ENCODE results near the gene DCLK1.

The DCLK1 gene

GRCh38 chr13:35889560-35889959 lies 241.6 kb downstream of the DCLK1 start:
- no peak for DNase-seq

DNA sequence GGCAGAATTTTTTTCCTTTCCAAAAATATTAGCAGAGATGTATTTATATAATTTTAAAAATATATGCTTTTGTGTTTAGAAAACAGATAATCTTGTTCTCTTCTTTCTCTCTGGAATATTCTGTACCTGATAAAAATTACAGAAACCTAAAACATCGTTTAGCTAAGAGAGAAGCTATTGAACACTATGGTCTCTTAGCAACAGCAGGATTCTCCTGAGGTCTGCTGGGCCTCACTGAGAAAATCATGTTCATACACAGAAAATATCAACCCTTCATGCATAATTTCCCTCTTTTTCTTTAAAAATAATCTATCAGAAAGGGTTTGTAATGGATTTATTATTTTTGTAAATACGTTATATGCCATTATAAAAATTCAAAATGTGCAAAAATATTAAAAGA lies 242.2 kb downstream of the DCLK1 start:
- no peak for DNase-seq

DNA sequence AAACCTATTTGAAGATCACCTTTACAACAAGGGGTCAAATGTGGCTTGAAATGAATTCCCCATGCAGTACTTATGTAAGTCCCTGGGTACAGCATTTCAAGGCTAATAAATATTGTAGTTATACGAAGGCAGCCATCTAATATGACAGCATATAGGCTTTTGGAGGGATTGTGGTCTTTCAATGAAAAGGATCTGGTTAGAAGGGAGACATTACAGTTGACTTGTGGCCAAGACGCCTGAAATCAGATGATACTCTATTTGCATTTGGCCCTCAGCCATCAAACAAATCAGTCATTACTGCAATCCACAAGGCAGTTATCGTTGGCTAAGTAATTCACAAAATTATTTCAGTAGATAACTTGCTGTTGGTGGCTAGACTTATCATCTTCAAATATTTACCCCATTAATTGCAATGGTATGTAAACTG lies 242.7 kb downstream of the DCLK1 start:
- DNase-seq = no peak

DNA sequence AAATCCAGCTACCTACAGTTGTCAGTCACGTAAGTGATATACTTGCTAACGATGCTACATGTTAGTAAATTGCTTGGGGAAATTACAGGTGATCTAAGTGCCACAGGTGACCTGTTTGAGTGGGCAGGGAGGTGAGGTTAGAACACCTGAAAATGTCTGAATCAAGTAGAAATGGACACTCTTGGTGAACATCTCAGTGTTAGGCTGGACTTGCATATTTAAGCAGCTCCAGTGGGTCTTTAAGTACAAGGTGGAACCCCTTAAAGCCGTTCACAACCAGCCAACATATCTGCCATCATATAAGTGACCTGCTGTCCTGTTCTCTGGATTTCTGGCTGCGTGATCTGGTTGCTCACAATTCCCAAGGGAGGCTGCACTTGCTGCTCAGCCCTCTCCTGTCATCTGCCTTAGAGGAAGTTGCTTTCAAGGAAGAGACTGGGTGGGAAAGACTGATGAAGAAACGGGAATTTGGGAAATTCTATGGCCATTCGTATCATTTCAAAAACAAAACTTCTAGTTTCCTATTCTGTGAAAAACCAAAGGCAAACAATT lies 244.0 kb downstream of the DCLK1 start:
- DNase-seq = no peak

GRCh38 chr13:35886332-35887114 lies 244.7 kb downstream of the DCLK1 start:
- DNase-seq = no peak

DNA sequence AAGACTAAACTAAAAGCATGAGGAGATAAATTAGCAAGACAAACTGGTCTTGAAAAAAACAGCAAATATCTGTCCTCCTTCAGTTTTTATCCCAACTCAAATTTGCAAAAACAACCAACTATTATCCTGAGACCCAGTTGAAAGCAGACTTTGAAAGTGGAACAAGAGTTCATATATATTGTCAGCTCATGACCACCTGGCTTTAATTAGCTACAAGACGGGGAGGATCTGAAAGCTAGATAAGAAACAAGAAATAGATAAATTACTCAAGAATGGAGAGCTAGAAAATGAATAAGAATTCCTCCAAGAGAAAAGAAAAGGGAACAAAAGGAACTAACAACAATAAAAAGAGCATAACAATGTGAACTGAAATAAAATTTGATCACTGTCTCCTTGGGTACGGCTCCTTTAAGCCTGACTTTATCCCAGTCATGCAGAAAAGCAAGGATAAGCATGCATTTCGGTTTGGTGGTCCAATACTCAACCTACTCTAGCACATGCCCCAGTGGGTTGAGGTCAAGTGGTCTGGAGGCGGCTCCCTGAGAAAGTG lies 246.9 kb downstream of the DCLK1 start:
- DNase-seq = no peak

- no peak for DNase-seq
Measured at GRCh38 chr13:35882722-35883497, 248.3 kb downstream of the DCLK1 start.

GRCh38 chr13:35881360-35881759 lies 249.8 kb downstream of the DCLK1 start:
- DNase-seq = no peak

DNA sequence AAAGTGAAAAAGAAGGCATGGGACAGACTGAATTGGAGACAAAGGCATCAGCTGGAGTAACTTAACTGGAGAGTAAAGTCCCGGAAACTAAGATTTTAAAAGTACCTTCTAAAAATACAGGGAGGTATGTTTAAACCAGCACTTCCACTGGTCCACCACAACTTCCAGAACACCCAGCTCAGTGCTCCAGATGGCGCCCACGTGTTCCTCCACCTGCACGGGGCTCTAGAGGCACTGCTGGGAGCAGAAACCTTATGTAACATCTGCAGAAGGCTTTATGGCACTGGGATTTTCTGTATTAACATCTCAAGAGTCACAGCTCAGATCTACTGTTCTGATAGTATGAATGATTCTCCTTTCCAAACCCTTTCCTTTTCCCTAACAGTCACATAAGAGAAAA lies 252.1 kb downstream of the DCLK1 start:
- DNase-seq = no peak

DNA sequence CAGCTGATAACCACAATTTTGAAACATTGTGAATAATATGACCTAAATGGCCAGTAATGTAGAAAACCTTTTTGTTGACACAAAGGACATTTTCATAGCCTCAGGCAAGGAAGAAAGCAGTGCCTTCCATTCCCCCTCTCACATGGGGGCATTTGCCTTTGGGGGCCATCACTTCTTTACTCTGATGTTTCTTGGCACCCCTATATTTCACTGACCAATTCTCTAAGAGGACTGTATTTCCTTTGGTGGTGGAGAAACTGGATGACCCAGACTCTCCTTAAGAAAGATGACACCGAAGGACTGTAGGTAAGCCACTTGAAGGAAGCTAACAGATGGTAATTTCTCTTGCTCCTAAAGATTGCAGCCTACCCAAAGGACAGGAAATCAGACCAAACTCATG lies 254.6 kb downstream of the DCLK1 start:
- no peak for DNase-seq

DNA sequence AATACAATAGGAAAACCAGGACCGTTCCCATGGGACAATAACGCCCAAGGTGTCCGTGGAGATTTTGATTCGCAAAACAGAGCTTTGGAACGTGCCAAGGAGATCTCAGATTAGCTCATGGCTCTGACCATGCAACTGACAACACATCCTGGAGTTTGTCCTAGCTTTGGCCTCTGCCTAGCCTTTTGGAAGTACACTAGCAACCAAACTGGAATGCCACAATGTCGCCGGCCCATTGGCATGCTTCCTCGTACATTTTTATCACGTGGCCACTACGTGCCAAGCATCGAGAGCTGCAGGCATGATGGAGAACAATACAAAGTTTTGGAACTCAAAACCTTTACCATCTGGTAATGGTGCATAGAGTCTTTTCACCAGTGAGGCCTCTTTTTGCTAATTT lies 256.5 kb downstream of the DCLK1 start:
- no peak for DNase-seq

DNA sequence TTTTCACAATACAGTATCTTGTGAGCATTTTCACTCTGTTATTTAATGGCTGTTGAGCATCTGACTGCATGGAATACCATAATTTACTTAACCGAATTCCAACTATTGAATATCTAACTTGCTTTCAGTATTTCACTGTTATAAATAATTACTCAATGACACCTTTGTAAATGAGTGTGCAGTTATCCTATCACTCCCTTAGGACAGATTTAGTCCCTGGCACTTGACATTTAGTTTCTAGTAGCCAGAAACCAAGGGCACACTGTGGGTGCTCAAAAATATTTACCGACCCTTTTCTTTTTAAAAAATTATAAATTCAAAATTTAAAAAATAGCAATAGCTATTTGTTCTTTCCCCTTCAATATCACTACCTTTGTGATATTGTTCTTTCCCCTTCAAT lies 258.8 kb downstream of the DCLK1 start:
- no peak for DNase-seq

DNA sequence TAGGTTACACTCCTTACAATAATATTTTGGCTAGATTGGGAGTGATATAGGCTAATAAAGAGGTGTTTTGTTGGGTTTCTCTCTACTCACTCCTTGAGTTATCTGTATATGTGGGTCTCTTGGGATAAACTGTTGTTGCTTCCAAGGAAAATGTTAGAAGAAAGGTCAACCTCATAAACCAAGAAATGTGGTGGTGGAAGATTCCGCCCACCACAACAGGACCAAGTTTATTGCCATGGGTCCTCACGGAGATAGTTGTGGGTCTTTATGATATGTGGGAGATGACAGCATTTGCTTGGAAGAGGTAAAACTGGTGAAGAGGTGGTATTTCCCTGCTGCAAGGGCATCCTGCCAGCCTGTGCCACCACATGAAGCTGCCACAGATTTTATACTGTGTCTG lies 259.6 kb downstream of the DCLK1 start:
- no peak for DNase-seq

DNA sequence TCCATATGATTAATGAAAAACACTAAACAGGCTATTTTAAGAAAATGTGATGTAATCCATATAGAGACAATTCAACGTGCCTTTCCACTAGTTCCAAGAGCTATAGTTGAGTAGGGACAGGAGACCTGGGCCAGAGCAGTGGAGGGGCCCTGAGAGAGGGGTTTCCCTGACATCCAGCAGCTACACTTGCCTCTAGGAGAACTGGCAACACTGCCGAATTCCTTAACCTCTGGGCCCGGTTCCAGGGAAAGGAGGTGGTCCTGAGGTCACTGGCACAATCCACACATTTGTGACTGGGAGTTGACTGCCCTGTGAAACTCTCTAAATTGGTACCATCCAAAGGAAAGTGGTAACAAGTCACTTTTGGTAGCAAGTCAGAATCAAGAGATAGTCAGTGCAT lies 264.4 kb downstream of the DCLK1 start:
- DNase-seq = no peak

DNA sequence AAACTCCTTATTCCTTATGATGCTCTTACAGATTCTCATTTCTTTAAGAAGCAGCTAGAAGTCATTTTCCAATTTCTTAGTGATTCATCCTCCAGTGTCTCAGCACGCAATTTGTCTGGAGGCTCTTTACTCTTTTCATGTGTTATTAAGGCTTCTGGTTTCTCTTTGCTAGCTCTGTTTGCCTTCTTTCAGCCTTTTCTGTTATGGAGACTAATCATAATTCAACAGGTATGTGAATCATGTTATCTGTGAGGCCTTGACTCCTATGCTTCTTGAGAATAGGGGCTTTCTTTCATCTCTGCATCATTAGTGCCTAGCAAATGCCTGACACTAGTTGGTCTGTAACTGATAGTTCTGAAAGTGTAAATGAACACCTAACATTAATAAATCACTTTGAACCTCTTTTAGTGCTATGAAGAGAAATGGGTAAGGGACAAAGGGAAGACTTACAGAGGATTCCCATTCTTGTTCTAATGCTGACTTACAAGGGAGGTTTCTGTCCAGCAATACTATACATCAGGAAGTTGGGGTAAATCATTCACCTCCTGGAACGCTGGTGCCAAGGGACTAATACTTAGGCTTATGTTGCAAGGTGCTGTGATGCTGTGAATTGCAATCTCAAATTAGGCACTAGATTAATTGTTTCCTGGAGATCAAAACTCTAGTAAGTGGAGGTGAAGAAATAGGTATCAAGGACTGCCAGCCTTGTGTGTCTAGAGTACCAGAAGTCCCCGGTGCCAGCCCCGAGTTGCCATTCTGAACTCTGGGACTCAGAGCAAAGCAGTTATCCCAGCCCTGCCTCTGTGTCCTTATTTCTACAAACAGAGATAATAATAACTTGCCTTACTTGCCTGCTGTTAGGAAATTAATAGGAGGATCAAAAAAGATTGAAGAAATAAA lies 265.6 kb downstream of the DCLK1 start:
- no peak for DNase-seq

DNA sequence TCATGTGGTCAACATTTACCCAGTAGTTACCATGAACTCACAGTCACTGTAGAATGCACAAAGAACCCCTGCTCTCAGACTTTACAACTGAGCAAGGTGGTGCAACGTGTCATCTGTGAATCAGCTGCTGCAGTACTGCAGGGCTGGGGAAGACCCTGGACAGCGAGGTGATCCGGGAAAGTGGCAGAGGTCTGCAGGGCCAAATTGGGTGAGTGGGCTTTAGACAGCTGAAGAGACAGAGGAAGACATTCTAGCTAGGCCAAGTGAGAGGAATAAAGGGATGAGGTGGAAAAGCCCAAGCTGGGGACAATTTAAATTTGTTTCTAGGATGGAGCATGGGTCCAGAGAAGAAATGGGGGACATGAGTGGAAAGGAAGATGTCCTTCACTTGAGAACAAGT lies 270.5 kb downstream of the DCLK1 start:
- no peak for DNase-seq

DNA sequence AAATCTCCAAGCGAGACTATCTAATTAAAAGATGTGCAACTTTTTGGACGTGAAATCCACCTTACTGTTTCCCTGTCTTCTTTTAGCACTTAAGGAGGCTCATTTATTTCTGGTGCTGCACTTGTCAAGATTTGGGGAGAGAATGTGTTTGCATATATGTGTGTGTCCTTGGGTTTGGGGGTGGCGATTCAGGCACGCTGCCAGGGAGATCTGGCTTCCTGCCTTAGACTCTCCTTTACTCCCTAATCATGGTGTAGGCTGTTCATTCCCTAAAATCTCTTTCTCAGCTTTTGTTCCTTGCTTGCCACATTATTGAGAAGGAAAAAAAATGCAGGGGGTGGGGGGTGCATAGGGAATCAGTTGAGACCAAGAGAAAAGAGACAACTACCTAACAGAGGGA lies 271.2 kb downstream of the DCLK1 start:
- DNase-seq = no peak

DNA sequence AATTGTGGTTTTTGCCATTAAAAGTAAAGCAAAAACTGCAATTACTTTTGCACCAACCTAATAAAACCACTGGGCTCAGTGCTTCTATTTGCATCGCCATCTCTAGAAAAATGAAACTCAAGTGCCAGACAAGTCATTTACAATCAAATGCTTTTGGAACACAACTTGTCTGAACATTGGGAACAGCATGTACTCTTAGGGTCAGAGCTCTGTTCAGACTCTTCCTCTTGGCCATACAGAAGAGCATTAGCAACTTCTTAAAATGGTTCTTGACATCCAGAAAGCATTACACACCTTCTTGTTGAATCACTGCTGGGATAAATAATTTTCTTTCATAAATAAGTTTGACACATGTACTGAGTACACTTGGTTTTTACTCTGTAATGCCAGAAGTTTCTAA lies 272.5 kb downstream of the DCLK1 start:
- DNase-seq = no peak

GRCh38 chr13:35857769-35858168 lies 273.4 kb downstream of the DCLK1 start:
- no peak for DNase-seq

DNA sequence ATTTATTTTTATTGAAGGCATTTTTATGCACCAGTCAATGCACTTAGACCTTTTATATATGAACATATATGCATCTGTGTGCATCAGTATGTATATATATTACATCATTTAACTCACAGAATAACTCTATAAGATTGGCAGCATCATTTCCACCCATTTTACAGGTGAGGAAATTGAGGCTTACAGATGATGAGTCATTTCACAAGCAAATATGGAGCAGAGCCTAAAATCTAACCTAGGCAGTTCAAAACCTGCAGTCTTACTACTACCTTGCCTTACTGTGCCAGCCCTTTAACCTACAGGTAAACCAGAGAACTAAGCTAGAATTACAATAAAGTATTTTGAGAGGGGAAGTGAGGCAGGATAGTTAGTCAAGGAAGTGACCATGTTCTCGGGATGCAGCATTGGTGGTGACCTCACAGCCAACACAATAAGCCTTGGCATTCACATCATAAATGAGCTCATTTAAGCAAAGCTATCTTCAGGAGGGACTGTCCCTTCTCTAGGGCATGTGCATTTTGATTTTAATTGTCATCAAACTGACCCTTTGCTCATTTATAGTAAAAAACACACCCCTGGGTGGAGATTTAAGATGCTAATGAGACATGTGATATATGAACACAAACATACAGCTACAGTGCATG lies 274.3 kb downstream of the DCLK1 start:
- DNase-seq = no peak

DNA sequence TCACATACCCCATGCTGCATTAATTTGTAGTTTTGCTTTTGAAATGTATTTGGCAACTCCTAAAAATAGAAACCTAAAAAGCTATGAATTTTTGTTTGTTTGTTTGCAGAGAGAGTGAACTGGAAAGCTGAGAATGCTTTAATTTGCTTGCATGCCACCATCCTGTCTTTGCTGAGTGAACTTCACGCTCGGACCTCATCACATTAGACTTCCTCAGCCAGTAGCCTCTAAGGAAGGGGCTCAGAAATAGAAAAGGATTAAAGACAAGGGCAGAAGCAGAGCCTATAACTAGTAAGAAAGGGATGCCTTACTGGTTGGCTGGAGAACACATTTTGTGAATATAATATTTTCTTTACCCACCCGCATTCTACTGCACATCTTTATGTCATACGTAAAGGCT lies 275.1 kb downstream of the DCLK1 start:
- DNase-seq = no peak

DNA sequence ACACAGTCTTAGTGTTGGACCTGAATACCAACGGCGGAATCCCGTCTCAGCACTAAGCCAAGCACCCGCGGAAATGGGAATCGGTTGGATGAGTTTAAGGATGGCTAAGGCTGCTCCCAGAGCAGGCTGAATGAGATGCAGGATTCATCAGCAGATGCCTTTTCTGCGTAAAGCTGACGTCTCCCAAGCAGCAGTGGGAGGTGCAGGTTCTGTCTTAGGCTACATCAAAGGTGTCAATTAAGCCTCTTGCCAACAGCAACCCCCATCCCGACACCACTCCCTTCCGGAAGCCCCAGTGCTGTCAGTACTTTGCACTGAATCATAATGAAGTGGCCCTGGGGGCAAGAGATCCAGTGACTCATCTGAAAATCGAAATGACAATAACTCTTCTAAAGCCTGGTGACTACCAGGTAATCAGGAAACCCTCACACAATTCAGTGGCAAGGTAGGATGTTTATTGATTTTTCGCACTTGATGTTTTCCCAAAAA lies 275.6 kb downstream of the DCLK1 start:
- DNase-seq = no peak
